Forelimb muscle (tissue), 1 donor: ENCODE data around the gene UST. TPM values are rescaled to one million over a fixed set of nuclear protein-coding genes. Genes with fewer than 3 reads are reported as not detected.

Source experiments
- DNase-seq: peaks from one replicate; pipeline ENCODE4 v3.0.0-alpha.2; 2013; ENCODE audit warnings: low read depth
- polyA plus RNA-seq: library from polyadenylated mRNA; unstranded; fragments of 120-200 nt; gene quantifications from one replicate; pipeline ENCODE4 v1.2.1, GENCODE V29; 2013; ENCODE audit not compliant: insufficient read length

The UST gene
- polyA plus RNA-seq, 1 donor = 5.8 TPM

DNA sequence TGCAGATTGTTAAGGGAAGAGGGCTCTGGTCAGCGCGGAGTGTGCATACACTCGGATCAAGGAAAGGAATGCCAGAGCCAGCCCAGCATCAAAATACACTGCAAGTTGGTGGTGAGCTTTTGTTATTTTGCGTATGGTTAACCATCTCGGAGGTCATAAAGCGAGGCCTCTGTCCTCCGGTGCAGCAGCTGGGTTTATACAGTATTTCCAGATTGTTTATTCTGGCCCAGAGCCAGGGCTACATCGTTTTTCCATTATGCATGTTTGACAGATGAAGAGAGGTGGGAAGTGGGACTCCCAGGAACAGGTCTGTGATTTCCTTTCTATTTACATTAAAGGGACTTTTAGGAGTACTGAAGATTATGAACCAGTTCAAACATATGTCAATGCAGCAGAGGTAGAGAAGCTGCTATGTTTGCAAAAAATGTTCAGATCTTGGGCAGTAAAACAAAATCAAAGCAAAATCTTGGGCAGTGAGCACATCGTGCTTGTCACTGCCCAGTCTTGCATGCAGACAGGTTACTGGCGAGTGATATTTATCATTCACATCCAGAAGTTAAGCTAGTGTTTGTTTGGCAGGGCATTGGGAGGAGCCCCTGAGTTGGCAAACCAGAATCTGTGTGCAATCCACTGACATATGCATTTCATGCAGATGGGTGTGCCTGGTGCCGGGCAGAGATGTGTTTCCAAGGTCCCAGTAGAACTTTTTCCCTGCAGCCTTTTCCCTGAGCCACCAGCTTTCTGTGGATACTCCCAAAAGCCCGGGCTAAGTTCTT lies 314.3 kb downstream of the UST start:
- no peak for DNase-seq

- no peak for DNase-seq
Observed at GRCh38 chr6:149061930-149062329, 315.1 kb downstream of the UST start.

DNA sequence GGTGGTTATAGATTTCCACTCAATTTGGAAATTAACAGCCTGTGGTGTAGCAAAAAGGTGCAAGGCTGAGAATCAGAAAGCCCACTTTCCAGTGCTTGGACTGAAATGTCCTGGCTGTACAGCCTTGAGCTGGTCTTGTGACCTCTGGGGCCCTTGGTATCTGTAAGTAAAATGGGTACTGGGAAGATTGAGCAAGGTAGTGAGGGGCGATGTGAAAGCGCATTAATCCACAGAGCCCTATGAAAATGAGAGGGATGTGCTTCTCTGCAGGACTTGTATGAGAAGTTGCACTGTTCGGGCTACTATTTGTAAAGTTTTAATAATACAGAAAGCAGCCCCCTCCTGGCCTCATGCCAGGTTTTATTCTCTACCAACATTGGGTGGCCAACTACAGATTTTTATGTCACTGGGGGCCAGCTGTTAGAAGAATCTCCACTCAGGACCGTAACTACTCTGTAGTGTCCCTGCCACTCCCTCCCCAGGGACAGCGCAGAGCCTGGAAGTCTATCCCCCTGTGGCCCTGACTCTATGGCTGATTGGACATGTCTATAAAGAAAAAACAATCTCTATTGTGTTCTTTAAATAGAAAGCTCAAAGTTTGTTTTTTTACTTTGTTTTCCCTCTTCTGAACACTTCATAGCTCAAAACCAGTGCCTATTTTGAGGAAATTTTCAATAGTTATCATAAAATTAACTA lies 316.0 kb downstream of the UST start:
- no peak for DNase-seq

GRCh38 chr6:149063468-149063867 lies 316.6 kb downstream of the UST start:
- DNase-seq = no peak

DNA sequence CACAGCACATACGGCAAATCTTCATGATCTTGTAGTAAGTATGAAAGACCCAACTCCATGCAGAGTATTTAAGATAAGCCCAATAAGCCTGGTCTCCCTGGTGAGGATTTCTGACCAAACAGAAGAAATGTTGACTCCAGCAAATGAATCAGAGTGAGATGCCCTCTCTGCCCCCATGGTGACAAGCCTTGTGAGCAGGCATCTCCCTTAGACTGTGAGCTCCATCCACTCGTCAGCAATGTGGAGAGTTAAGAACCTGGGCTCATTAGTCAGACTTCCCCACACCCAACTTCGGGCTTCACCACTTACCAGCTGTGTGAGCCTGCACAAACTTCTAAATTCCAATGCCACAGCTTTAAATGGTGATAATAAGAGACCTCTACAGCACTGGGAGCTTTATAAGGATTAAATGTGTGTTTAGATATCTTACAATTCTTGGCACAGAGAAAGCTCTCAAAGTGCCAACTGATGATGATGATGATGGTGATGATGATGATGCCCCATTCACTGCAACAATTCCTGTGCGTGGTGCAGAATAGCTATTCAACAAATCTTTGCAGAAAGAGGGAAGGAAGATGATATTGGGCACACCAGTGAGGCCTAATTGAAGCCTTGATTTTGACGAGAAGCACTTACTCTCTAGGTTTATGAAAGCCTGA lies 317.3 kb downstream of the UST start:
- no peak for DNase-seq

- DNase-seq = no peak
Observed at GRCh38 chr6:149064660-149065015, 317.8 kb downstream of the UST start.

GRCh38 chr6:149065121-149065520 lies 318.3 kb downstream of the UST start:
- DNase-seq = no peak

DNA sequence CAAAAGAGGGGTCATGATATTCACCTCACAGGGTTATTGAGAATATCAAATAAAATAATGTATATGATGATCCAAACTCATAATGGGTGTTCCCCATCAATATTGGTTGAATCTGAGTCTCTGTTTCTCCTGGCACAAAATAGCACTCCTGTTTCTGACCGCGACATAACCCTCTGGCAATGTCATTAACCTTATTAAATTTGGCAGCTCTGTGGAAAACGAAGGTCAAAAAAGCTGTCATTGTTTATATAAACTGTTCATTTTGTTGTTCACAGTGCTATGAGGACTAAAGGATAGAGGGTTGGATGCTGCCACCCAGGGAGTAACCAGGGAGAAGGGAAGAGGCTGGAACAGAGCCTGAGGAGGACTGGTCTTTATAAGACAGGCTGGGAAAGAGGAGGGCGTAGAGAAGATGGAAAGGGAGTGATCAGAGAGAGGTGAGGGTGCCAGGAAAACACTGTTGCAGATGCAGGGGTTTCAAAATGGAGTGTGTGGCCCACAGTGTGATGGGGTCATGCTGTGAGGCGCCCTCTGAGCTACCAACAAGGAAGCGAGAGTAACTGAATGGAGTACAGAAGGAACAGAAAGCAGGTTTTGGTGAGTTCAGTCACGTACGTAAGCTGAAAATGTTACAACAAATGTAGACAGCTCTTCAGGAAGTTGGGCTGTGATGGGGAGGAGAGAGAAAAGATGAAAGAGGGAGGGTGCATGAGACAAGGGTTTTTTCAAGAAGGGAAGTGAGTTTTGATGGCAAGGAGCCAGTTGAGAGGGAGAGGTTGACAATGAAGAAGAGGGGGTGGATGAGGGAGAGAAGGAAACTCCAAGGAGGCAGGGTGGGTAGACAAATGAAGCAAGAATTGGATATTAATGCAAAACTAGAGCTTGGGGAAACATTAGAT lies 319.1 kb downstream of the UST start:
- no peak for DNase-seq

GRCh38 chr6:149071997-149072396 lies 325.2 kb downstream of the UST start:
- no peak for DNase-seq

GRCh38 chr6:149074832-149075258 lies 328.0 kb downstream of the UST start:
- no peak for DNase-seq

GRCh38 chr6:149075616-149076354 lies 329.0 kb downstream of the UST start:
- DNase-seq = no peak

- DNase-seq = no peak
Observed at GRCh38 chr6:149076355-149076734, 329.5 kb downstream of the UST start.

- no peak for DNase-seq
Observed at GRCh38 chr6:149077208-149077607, 330.4 kb downstream of the UST start.

GRCh38 chr6:149078211-149078782 lies 331.5 kb downstream of the UST start:
- DNase-seq = no peak

DNA sequence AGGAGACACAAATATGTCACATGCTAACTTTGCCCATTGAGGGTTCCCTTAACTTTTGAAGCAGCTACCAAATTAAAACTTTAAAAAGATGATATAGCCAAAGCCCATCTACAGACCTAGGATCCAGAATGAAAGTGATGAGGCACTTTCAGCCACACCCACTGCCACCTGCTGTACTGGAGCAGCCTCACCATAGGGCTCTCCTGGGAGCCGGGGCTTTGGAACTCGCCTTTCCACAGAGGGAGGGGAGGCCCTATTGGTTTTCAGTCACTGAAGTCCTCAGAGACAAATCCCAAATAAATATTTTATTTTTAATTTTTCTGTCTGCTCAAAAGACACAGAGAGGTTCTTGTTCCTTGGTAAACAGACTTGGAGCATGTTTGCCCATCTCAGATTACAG lies 332.6 kb downstream of the UST start:
- DNase-seq = no peak

GRCh38 chr6:149079911-149080491 lies 333.2 kb downstream of the UST start:
- no peak for DNase-seq

DNA sequence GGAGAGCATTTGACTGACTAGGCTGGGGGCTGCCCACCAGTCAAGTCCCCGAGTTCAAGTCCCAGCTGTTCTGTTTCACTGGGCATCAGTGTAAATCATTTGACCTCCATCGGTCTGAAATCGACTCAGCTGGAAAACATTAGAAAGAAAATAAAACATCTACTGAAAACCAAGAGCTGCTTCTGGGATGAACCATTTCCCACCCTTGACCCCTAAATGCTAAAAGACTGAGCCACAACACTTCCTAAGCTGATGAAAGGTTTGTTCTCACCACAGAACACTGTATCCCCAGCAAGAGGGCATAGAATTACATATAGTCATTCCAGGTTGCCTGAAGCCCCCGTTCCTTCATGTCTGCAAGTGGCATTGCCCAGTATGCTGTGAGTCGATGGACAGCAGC lies 333.7 kb downstream of the UST start:
- no peak for DNase-seq

DNA sequence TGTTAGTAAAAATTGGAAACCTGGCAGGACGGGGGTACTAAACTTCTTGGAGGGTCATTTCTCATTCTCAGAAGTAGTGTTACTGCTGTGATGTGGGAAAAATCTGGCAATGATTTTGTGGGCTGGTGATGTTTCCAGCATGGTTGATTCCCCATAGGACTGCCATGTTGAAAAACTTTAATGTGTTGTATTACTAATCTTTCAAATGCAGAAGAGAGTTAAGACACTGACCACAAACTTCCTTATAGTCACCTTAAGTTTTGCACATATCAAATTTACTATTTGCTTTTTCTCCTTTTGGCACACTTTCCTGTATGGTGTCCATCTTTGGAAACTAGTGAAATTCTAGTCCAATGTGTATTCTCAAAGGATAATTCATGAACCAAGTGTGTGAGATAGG lies 334.5 kb downstream of the UST start:
- no peak for DNase-seq

GRCh38 chr6:149082320-149082719 lies 335.5 kb downstream of the UST start:
- no peak for DNase-seq

DNA sequence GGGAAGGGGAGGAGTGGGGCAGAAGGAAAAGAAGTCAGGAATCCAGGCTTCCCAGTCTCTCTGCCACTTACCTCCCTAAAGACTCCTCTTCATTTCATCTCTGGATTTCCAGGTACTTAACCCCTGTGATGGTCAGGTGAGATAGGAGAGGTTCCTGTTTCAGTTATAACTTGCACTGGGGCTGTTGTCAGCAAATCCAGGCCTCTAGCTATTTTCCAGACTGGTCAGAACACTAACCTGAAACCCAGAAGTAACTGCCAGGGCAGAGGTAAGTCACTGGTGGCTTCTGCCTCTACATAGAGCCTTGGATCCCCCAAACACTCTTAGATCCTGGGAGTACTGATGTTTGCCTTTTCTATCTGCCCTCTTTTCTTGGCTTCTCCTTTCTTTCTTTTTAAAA lies 337.2 kb downstream of the UST start:
- no peak for DNase-seq
